Measurements from ENCODE around the gene DGKI. TPM values are rescaled to one million over a fixed set of nuclear protein-coding genes. Genes with fewer than 3 reads are reported as not detected.
A peak's percentile ranks its signal among the peaks of the same experiment; 100 is the strongest.

The DGKI gene
- total and polyA plus RNA-seq, 8 donors, result under 0.01 to 5.1 (median 0.20) TPM; not detected in 3

GRCh38 chr7:137626469-137627067 is 220.2 kb downstream of the DGKI start:
- DNase-seq, result peak; percentile 38 to 64
- TF ChIP-seq, protein P1, sequence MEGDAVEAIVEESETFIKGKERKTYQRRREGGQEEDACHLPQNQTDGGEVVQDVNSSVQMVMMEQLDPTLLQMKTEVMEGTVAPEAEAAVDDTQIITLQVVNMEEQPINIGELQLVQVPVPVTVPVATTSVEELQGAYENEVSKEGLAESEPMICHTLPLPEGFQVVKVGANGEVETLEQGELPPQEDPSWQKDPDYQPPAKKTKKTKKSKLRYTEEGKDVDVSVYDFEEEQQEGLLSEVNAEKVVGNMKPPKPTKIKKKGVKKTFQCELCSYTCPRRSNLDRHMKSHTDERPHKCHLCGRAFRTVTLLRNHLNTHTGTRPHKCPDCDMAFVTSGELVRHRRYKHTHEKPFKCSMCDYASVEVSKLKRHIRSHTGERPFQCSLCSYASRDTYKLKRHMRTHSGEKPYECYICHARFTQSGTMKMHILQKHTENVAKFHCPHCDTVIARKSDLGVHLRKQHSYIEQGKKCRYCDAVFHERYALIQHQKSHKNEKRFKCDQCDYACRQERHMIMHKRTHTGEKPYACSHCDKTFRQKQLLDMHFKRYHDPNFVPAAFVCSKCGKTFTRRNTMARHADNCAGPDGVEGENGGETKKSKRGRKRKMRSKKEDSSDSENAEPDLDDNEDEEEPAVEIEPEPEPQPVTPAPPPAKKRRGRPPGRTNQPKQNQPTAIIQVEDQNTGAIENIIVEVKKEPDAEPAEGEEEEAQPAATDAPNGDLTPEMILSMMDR (IDR thresholded peaks at IDR 0.05), result peak in 5 of 7 experiments; percentile 3 to 54 (median 45)
- no peak for TF ChIP-seq POLR2AphosphoS5 (IDR thresholded peaks at IDR 0.05)
- Histone ChIP-seq H3K27me3 (peaks cover 0 to 4% (median 0%) of the 10 kb centered on the region in 3 donors), H3K4me3 (no peak overlapping the region), H3K27ac (no peak overlapping the region), H3K9me3 (no peaks in the 10 kb centered on the region), H3K4me1 (no peaks in the 10 kb centered on the region), H3K36me3 (no peaks in the 10 kb centered on the region)
- intact Hi-C loops (cut with DNase I; ENCODE audit: low total_unique reads), result no loop called here
- WGBS, 5 donors, result 16 to 25% (median 19%) methylated on average over 8 of the region's 8 CpGs

DNA sequence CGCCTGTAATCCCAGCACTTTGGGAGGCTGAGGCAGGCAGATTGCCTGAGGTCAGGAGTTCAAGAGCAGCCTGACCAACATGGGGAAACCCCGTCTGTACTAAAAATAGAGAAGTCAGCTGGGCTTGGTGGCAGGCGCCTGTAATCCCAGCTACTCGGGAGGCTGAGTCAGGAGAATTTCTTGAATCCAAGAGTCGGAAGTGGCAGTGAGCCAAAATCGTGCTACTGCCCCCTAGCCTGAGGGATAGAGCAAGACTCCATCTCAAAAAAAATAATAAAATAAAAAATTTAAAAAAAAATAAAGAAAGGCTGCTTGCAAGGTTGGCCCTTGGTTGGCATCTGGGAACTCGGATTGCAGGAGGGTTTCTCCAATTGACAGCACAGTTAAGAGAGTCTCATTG is 221.6 kb downstream of the DGKI start:
- WGBS, 5 donors, result 73 to 81% (median 79%) methylated on average over 7 of the region's 7 CpGs
- TF ChIP-seq, protein P1 (IDR thresholded peaks at IDR 0.05), result no peak
- no peak for TF ChIP-seq POLR2AphosphoS5 (IDR thresholded peaks at IDR 0.05)
- TF ChIP-seq POLR2A (IDR thresholded peaks at IDR 0.05), result no peak
- TF ChIP-seq EP300 (IDR thresholded peaks at IDR 0.05), result no peak
- DNase-seq, result no peak

DNA sequence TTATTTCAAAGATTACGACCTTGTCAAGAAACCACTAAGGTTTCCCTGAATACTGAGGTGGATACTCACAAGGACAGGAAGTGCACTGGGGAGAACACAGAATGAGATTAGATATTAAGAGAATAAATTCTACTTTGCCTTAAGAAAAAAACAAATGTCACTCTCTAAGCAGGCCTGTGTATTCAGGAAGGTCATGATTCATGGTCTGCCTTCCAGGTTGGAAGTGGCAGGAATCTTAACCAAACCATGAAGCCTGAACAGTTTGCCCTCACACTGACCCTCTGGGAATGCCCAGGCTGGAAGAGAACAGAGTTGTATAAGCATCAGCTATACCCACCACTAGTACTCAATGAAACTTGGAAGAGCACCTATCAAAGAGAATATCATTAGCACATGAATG is 227.6 kb downstream of the DGKI start:
- 77 to 93% (median 82%) methylated on average over 1 of the region's 1 CpG for WGBS, 5 donors
- intact Hi-C loops (cut with DNase I; ENCODE audit: low total_unique reads), result no loop called here
- TF ChIP-seq POLR2AphosphoS5 (IDR thresholded peaks at IDR 0.05) (no peak), POLR2A (IDR thresholded peaks at IDR 0.05) (no peak), EP300 (IDR thresholded peaks at IDR 0.05) (no peak)
- TF ChIP-seq, protein P1 (IDR thresholded peaks at IDR 0.05), result no peak
- no peaks in the 10 kb centered on the region for H3K4me1 ChIP-seq
- H3K4me3 ChIP-seq, result no peak overlapping the region
- H3K27ac ChIP-seq, result no peak overlapping the region
- no peaks in the 10 kb centered on the region for H3K9me3 ChIP-seq
- no peaks in the 10 kb centered on the region for H3K27me3 ChIP-seq
- DNase-seq, result no peak
- H3K36me3 ChIP-seq, result no peaks in the 10 kb centered on the region

More for the DNA sequence above, 221.6 kb downstream of the DGKI start:
- H3K27ac ChIP-seq, result no peak overlapping the region
- peaks cover 0 to 4% (median 0%) of the 10 kb centered on the region in 3 donors for H3K27me3 ChIP-seq
- H3K4me1 ChIP-seq, result no peaks in the 10 kb centered on the region
- intact Hi-C loops (cut with DNase I; ENCODE audit: low total_unique reads), result no loop called here
- no peaks in the 10 kb centered on the region for H3K36me3 ChIP-seq
- no peak overlapping the region for H3K4me3 ChIP-seq
- H3K9me3 ChIP-seq, result no peaks in the 10 kb centered on the region

DNA sequence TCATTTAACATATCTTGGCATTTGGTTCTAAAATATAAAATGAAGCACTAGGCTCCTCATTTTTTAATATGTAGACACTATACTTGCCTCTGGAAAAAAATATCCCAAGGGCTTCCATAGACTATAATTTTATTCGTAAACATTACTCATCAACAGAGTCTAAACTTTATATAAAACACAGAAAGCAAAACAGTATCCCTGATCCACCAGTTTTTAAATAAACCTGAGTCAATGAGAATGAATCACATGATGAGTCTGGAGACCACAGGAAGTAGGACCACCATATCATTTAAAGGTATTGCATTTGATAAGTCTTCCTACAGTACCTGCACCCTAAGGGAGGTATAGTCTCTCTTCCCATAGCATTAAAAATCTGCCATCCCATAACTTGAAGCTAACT is 228.0 kb downstream of the DGKI start:
- Histone ChIP-seq H3K27me3 (no peaks in the 10 kb centered on the region), H3K27ac (no peak overlapping the region), H3K4me3 (no peak overlapping the region), H3K4me1 (no peaks in the 10 kb centered on the region), H3K9me3 (no peaks in the 10 kb centered on the region), H3K36me3 (no peaks in the 10 kb centered on the region)
- no peak for DNase-seq
- WGBS, 5 donors, result 88 to 100% (median 98%) methylated on average over 1 of the region's 1 CpG
- intact Hi-C loops (cut with DNase I; ENCODE audit: low total_unique reads), result no loop called here
- TF ChIP-seq, protein P1 (IDR thresholded peaks at IDR 0.05), result no peak
- no peak for TF ChIP-seq EP300 (IDR thresholded peaks at IDR 0.05)
- TF ChIP-seq POLR2A (IDR thresholded peaks at IDR 0.05), result no peak
- no peak for TF ChIP-seq POLR2AphosphoS5 (IDR thresholded peaks at IDR 0.05)

All from stomach (tissue), 9 donors.